ENCODE results near the gene AK5.

AK5 gene

GRCh38 chr1:77538956-77539518 is 257.2 kb downstream of the AK5 start:
- TF ChIP-seq CTCF (IDR thresholded peaks at IDR 0.05; ENCODE audit: extremely low read depth, insufficient read depth, missing control alignments), result no peak
- in situ Hi-C loops (cut with MboI; ENCODE audit: low pct_unique_long_range_greater_than_20kb, low sequenced_read_pairs, unreplicated experiment), result no loop called here
- DNase-seq (ENCODE audit: low spot score), result no peak

DNA sequence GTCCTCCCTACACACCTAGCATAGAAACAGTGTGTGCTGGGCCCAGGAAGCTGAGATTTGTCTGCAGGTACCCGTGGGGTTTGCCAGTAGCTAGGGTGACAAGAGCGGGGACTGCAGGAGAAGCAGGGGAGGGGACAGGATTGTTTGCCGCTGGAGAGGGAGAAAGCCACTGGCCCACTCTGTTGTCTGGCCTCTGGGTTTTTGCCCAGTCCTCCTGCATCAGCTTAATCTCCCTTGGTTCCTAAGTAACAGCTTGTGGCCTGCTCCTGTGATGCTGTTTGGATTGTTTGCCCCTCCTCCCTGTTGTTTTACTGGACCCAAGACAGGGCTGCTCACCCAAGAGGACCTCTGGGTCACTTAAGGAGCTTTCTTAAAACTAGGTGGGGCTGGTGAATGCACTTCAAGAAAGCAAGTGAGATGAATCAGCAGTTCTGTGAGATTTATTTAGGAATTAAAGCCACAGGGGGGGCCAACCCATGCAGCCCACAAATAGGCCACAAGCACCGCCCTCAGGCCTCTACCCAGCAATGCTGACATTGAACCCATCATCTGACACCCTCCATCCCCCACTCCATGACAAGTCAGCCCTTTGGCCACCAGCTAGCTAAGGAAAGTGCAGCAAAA is 257.8 kb downstream of the AK5 start:
- DNase-seq (ENCODE audit: low spot score), result no peak
- no peak for TF ChIP-seq CTCF (IDR thresholded peaks at IDR 0.05; ENCODE audit: extremely low read depth, insufficient read depth, missing control alignments)
- in situ Hi-C loops (cut with MboI; ENCODE audit: low pct_unique_long_range_greater_than_20kb, low sequenced_read_pairs, unreplicated experiment), result no loop called here

DNA sequence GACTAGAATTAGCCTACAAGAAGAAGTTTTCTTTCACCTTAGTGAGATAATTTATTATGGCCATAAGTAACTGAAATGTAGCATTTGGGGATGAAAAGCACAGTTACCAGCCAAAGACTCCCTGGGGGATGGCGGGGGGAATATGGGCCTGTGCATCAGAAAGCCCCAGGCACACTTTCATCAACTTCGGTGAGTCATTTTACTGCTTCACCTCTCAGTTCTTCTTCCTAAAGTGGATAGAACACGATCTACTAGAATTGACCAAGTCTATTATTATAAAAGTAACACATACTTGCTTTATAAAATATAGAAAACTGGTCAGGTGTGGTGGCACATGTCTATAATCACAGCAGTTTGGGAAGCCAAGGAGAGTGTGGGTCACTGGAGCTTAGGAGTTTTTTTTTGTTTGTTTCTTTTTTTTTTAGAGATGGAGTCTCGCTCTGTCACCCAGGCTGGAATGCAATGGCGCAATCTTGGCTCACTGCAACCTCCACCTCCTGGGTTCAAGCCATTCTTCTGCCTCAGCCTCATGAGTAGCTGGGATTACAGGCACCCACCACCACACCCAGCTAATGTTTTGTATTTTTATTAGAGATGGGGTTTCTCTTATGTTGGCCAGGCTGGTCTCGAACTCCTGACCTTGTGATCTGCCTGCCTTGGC is 258.8 kb downstream of the AK5 start:
- DNase-seq (ENCODE audit: low spot score), result peak; percentile 45
- in situ Hi-C loops (cut with MboI; ENCODE audit: low pct_unique_long_range_greater_than_20kb, low sequenced_read_pairs, unreplicated experiment), result no loop called here
- TF ChIP-seq CTCF (IDR thresholded peaks at IDR 0.05; ENCODE audit: extremely low read depth, insufficient read depth, missing control alignments), result no peak

GRCh38 chr1:77541162-77541545 is 259.3 kb downstream of the AK5 start:
- TF ChIP-seq CTCF (IDR thresholded peaks at IDR 0.05; ENCODE audit: extremely low read depth, insufficient read depth, missing control alignments), result no peak
- in situ Hi-C loops (cut with MboI; ENCODE audit: low pct_unique_long_range_greater_than_20kb, low sequenced_read_pairs, unreplicated experiment), result no loop called here
- no peak for DNase-seq (ENCODE audit: low spot score)

DNA sequence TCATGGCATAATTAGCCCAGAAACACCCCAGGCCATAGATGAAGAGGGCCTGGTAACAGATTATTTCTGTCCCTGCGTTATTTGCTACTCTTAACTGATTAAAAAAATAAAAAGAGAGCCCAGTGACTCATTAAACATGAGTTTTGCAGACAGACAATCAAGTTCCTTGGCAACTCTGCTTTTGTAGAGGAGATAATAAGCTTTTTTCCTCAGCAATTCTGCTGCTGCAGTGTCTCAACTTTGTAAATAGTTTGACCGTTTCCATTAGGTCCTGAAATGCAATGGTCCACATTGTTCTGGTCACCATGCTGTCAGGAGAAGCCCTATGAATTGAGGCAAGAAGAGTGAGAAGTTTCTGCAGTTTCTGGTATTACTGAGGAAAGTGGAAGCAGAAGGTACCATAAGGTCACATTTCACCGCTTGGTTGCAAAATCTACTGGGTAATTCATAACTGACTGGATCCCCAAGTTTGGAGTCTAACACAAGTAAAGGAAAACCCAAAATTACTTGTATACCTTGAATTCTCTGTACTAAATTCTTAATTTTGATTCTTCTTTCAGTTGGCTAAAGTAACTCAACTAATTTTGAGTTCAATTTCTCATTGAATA is 261.1 kb downstream of the AK5 start:
- DNase-seq (ENCODE audit: low spot score), result no peak
- in situ Hi-C loops (cut with MboI; ENCODE audit: low pct_unique_long_range_greater_than_20kb, low sequenced_read_pairs, unreplicated experiment), result no loop called here
- no peak for TF ChIP-seq CTCF (IDR thresholded peaks at IDR 0.05; ENCODE audit: extremely low read depth, insufficient read depth, missing control alignments)

GRCh38 chr1:77543822-77544448 is 262.1 kb downstream of the AK5 start:
- no peak for DNase-seq (ENCODE audit: low spot score)
- TF ChIP-seq CTCF (IDR thresholded peaks at IDR 0.05; ENCODE audit: extremely low read depth, insufficient read depth, missing control alignments), result no peak
- in situ Hi-C loops (cut with MboI; ENCODE audit: low pct_unique_long_range_greater_than_20kb, low sequenced_read_pairs, unreplicated experiment), result no loop called here
